PC-9 (cell line): ENCODE data around the gene PVALB.

ENCODE experiments used
- EZH2 ChIP-seq: fragments of 200-600 bp; sonication (generic); IDR thresholded peaks from 2 replicates; pipeline ENCODE4 v1.8.0; 2017; ENCODE audit warnings: antibody characterized with exemption, low read depth
- TF ChIP-seq, protein P1 (sequence below): fragments of 200-600 bp; sonication (generic); conservative IDR thresholded peaks from 2 replicates; pipeline ENCODE4 v1.6.1; 2017; ENCODE audit warnings: mixed run types, antibody characterized with exemption, mild to moderate bottlenecking, moderate library complexity

DNA sequence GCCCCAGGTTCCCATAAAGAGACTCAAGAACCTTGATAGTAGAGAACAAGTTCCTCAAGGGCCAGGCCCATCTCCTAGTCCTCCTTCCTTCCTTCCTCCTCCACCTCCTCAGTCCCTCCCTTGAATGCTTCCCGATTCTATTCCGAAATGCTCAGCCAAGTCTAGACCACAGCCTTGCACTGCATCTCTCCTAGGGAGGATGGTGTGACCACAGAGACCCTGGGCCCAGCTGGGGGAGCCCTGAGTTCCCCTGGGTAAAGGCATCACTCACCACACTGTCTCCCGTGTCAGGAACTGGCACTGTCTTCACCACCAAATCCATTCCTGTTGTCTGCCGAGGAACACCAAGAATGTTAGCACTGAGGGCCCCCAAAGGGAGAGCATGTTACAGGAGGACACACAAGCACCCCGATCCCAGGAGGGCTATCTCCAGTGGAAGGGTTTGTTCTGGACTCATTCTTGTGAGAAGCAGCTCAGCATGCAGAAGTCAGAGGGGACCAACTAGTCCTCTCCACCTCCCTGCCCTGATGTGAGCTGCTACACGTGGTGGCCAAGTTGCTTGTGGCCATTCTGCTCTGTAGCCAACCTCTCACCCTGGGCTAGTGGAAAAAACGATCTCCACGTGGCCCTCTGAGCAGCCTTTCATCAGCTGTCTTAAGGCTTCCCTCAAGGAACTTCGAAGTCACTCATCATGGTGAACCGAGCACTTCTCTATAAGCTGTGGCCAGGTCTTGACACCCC is 49.6 kb downstream of the PVALB start:
- TF ChIP-seq EZH2: no peak
- TF ChIP-seq, protein P1, sequence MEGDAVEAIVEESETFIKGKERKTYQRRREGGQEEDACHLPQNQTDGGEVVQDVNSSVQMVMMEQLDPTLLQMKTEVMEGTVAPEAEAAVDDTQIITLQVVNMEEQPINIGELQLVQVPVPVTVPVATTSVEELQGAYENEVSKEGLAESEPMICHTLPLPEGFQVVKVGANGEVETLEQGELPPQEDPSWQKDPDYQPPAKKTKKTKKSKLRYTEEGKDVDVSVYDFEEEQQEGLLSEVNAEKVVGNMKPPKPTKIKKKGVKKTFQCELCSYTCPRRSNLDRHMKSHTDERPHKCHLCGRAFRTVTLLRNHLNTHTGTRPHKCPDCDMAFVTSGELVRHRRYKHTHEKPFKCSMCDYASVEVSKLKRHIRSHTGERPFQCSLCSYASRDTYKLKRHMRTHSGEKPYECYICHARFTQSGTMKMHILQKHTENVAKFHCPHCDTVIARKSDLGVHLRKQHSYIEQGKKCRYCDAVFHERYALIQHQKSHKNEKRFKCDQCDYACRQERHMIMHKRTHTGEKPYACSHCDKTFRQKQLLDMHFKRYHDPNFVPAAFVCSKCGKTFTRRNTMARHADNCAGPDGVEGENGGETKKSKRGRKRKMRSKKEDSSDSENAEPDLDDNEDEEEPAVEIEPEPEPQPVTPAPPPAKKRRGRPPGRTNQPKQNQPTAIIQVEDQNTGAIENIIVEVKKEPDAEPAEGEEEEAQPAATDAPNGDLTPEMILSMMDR: no peak
